ENCODE data around the gene OR2V2.
"Not testable (repeated sequence)": the region's sequence is repeated elsewhere in the genome, so short reads cannot be mapped to it uniquely, and the experiment has no call there.

Gene OR2V2, protein sequence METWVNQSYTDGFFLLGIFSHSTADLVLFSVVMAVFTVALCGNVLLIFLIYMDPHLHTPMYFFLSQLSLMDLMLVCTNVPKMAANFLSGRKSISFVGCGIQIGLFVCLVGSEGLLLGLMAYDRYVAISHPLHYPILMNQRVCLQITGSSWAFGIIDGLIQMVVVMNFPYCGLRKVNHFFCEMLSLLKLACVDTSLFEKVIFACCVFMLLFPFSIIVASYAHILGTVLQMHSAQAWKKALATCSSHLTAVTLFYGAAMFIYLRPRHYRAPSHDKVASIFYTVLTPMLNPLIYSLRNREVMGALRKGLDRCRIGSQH

GRCh38 chr5:181146927-181147636 lies at the start of gene OR2V2:
Gene OR2V2 (plus strand): TSS chr5:181147586. CDS start chr5:181154943, 7,357 bp downstream.
- DNase-seq: not testable (repeated sequence)

DNA sequence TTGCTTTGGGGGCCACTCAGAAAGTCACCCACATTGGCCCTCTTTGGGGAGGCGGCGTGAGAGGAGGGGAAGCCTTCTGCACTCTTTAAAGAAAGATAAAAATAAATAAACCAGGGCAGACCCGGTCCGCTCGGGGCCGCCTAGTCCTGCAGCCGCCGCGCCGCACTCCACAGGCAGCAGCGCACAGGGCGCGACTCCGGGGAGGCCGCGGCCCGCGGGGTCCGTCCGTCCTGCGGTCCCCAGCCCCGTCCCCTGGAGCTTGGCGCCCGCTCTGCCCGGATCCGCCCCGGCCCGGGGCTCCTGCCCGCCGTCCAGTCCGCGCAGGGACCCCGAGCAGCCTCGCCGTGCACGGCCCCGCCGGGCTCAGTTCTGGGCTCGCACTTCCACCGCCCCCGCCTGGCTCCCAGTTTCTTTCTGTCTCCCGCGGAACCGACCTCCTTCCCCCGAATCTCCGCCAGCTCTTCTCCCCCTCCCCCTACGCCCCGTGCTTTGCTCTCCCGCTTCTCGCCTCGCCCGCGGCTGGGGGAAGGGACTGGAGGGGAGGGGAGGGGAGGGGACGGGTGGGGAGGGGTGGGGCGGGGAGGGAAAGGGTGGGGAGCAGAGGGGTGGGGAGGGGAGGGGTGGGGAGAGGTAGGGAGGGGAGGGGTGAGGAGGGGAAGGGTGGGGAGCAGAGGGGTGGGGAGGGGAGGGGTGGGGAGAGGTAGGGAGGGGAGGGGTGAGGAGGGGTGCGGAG lies 49.5 kb upstream of the OR2V2 start:
- not testable (repeated sequence) for DNase-seq

- DNase-seq: no peak
These were observed 48.4 kb upstream of the OR2V2 start for GRCh38 chr5:181098762-181099601.

GRCh38 chr5:181099602-181100086 lies 47.7 kb upstream of the OR2V2 start:
- no peak for DNase-seq

- DNase-seq: no peak
These were observed 47.1 kb upstream of the OR2V2 start for GRCh38 chr5:181100121-181100875.

DNA sequence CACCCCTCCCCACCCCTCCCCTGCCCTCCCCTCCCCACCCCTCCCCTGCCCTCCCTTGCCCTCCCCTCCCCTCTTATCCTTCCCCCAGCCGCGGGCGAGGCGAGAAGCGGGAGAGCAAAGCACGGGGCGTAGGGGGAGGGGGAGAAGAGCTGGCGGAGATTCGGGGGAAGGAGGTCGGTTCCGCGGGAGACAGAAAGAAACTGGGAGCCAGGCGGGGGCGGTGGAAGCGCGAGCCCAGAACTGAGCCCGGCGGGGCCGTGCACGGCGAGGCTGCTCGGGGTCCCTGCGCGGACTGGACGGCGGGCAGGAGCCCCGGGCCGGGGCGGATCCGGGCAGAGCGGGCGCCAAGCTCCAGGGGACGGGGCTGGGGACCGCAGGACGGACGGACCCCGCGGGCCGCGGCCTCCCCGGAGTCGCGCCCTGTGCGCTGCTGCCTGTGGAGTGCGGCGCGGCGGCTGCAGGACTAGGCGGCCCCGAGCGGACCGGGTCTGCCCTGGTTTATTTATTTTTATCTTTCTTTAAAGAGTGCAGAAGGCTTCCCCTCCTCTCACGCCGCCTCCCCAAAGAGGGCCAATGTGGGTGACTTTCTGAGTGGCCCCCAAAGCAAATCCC lies 46.2 kb upstream of the OR2V2 start:
- DNase-seq: not testable (repeated sequence)

DNA sequence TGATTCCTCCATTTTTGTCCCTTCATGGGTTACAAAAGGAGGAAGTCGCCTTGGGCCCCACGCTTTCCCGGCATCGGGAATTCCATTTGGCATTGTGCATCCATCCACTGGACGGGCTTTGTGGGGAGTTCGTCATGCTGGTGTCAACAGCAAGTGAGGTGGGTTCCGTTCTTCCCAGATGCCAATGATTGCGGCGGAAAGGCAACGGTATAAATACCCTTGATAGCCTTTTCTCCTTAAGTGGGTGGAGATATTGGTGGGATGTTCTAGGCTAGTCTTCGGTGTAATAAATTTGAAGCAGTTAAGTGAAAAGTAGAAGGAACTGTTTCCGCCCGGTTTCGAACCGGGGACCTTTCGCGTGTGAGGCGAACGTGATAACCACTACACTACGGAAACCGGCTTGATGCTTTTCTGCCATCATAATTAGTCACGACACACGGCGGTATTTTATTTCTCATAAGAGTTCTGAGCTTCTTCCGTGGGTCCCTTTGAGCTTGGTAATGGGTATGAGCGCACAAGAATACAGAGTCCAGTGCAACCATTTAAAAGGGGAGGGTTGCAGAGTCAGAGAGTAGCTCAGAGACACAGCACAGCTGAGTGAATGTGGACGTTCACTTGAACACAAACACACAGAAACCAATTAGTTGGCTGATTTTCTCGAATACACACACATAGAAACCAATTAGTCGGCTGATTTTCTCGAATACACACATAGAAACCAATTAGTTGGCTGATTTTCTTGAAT lies 45.3 kb upstream of the OR2V2 start:
- not testable (repeated sequence) for DNase-seq

GRCh38 chr5:181104259-181104568 lies 43.2 kb upstream of the OR2V2 start:
- DNase-seq: not testable (repeated sequence)

DNA sequence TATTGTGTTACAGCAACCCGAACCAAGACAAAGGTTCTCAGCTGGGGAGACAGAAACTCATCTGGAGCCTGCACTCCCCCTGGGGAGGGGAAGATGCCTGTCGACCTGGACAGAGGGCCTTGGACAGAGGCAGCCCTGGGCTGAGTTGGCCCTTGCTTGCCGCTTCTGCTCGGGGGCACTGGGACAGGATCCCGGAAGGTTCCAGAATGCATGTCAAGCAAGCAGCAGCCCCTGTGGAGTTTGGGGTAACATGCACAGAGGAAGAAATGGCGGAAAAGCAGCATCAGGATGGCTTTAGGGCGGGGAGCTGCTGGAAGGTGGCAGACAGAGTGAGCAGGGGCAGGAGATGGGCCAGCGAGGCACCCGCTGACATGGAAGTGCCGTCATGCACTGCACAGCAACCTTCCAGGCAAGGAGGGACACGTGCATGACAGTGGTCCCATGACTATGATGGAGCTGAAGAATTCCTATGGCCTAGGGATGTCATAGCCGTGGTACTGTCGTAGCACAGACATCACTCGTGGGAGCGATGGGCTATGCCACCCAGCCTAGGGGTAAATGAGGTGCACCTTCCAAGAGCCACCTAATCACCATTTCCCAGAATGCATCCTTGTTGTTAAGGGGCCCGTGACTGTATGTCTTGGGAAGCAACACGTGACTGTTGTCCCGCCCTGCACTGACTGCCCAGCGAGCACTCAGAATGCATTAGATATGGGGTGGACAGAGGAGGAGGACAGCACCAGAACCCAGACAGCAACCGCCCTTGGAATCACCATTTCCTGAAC lies 42.6 kb upstream of the OR2V2 start:
- not testable (repeated sequence) for DNase-seq

DNA sequence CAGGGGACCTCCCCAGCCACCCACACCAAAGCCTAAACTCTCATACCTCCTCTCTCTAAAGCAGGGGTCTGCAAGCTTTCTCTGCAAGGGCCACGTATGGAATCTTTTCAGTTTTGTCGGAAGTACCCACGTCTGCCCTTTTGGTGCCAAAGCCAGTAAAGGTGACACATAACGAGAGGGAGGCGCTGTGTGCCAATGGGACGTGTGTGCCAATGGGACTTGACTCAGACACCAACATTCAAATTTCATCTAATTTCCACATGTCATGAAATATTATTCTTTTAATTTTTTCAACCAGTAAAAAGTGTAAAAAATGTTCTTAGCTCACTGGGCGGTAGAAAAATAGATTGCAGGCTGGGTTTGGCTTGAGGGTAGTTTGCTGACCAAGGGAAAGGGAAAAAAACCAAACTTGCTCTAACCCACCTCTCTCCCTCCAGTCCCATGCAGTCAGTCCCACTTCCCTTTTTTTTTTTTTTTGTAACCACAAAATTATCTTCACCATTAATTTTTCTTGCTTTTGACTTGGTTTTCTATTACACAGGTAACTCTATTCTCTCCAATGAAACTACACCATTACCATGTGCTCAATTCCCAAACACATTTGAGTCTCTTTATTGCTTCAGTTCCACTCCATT lies 41.9 kb upstream of the OR2V2 start:
- DNase-seq: no peak

DNA sequence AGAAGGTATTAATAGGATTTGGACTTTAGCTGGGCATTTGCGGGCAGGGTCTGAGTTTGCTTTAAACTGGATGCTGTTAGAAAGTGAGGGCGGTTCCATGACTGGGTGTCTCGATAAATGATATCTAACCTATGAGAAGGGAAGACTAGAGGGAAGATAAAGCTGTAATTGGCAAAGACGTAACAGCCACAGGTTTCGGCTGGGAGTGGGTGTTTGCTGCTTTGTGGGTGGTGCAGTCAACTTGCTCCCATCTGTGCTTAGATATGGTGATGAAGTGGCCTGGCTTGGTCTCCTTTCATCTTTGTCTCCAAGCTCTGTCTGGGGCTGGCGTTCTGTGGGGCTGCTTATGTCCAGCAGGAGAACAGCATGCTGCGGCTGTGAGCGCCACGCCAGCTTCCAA lies 39.7 kb upstream of the OR2V2 start:
- no peak for DNase-seq

DNA sequence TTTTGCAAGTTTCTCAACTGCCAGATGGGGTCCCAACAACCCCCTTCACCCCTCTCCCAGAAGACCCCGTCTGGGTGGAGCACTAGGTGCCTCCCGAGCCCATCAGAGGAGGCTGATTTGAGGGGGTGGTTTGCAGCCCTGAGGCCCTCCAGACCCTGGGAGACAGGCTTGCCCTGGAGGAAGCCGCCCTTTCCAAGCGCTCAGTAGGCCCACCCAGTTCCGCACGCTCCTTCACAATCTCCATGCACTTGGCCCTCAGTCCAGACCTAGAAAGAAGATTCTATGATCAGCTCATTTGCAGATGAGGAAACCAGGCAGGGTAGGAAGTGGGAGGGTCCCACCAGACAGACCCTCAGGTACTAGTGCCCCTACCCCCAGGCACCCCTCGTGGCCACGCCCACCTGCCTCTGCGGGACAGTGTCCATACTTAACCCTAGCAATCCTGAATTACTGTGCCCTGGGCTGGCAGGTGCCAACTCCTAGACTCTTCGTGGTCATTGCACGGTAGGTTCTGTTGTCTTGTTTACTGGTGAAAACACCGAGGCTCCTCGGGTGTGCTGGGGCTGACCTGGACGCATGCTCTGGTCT lies 38.7 kb upstream of the OR2V2 start:
- no peak for DNase-seq

DNA sequence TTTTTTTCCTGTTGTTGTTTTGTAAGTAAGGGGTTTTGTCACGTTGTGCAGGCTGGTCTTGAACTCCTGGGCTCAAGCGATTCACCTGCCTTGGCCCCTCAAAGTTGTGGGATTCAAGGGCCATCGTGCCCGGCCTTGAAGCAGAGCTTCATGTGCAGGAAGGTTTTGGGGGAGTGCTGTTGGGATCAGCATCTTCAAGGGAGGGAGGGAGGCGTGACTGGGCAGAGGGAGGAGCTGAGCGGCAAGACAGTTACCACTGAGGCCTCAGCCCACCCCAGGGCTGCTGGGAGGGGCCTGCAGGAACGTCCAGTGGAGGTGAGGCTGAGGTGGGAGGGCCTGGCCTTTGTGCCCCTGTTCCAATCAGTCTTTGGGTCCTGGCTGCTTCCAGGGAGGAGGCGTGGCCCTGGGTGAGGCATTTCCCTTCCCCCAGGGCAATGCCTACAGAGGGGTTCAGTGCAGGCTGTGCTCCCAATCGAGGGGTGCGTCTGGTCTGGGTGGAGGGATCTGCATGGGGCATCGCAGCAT lies 37.8 kb upstream of the OR2V2 start:
- DNase-seq: no peak

GRCh38 chr5:181111010-181111409 lies 36.4 kb upstream of the OR2V2 start:
- no peak for DNase-seq

GRCh38 chr5:181112476-181112875 lies 34.9 kb upstream of the OR2V2 start:
- DNase-seq: no peak

DNA sequence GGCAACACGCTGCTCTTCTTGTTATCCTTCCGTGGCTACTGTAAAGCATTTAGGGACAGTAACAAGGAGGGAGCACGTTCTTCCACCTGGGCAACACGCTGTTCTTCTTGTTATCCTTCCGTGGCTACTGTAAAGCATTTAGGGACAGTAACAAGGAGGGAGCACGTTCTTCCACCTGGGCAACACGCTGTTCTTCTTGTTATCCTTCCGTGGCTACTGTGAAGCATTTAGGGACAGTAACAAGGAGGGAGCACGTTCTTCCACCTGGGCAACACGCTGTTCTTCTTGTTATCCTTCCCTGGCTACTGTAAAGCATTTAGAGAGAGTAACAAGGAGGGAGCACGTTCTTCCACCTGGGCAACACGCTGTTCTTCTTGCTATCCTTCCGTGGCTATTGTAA lies 33.8 kb upstream of the OR2V2 start:
- not testable (repeated sequence) for DNase-seq

DNA sequence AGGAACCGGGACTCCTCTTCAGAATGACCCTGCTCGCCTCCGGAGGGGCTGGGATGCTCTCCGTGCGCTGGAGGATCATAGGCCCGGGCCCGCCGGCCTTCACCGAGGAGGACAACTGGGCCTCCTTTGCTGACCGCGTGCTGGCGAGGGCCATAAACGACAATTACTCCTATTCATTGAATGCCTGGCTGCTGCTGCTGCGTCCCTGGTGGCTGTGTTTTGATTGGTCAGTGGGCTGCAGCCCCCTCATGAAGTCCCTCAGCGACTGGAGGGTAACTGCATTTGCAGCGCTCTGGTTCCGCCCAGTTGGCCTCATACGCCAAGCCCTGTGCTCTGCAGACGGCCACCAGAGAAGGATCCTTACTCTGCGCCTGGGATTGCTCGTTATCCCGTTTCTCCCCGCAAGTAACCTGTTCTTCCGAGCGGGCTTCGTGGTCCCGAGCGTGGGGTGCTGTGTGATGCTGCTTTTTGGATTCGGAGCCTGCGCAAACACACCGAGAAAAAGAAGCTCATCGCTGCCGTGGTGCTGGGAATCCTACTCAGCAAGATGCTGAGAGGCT lies 33.0 kb upstream of the OR2V2 start:
- DNase-seq: no peak
